GM18511 (cell line): Measurements from ENCODE around the gene LRPAP1.
"Not testable (repeated sequence)": the region's sequence is repeated elsewhere in the genome, so short reads cannot be mapped to it uniquely, and the experiment has no call there.

Source experiments
- ATAC-seq: cut with Tn5 transposase; IDR thresholded peaks from one replicate; pipeline ENCODE4 v1.9.1; 2021; ENCODE audit warnings: mild to moderate bottlenecking, moderate library complexity; ENCODE audit not compliant: unreplicated experiment

LRPAP1 gene

GRCh38 chr4:3531879-3532750 lies at the start of gene LRPAP1:
LRPAP1 (minus strand) TSS chr4:3532422; CDS start chr4:3532412, 10 bp downstream.
- peak; percentile 90 for ATAC-seq

GRCh38 chr4:3581334-3582090 lies 49.3 kb upstream of the LRPAP1 start:
- ATAC-seq = not testable (repeated sequence)

GRCh38 chr4:3580859-3581258 lies 48.6 kb upstream of the LRPAP1 start:
- not testable (repeated sequence) for ATAC-seq

- not testable (repeated sequence) for ATAC-seq
Measured at GRCh38 chr4:3578527-3579144, 46.4 kb upstream of the LRPAP1 start.

GRCh38 chr4:3578052-3578451 lies 45.8 kb upstream of the LRPAP1 start:
- ATAC-seq = not testable (repeated sequence)

- not testable (repeated sequence) for ATAC-seq
Measured at GRCh38 chr4:3577208-3577892, 45.1 kb upstream of the LRPAP1 start.

GRCh38 chr4:3576533-3577207 lies 44.4 kb upstream of the LRPAP1 start:
- ATAC-seq = not testable (repeated sequence)

- ATAC-seq = not testable (repeated sequence)
Measured at GRCh38 chr4:3575426-3576369, 43.5 kb upstream of the LRPAP1 start.

- ATAC-seq = not testable (repeated sequence)
Measured at GRCh38 chr4:3574865-3575264, 42.6 kb upstream of the LRPAP1 start.

- ATAC-seq = not testable (repeated sequence)
Measured at GRCh38 chr4:3574346-3574745, 42.1 kb upstream of the LRPAP1 start.

- no peak for ATAC-seq
Measured at GRCh38 chr4:3573131-3573530, 40.9 kb upstream of the LRPAP1 start.

- ATAC-seq = no peak
Measured at GRCh38 chr4:3572363-3572762, 40.1 kb upstream of the LRPAP1 start.

GRCh38 chr4:3571921-3572320 lies 39.7 kb upstream of the LRPAP1 start:
- ATAC-seq = no peak

GRCh38 chr4:3570923-3571322 lies 38.7 kb upstream of the LRPAP1 start:
- ATAC-seq = not testable (repeated sequence)

- not testable (repeated sequence) for ATAC-seq
Measured at GRCh38 chr4:3569611-3570010, 37.4 kb upstream of the LRPAP1 start.

- not testable (repeated sequence) for ATAC-seq
Measured at GRCh38 chr4:3566701-3567100, 34.5 kb upstream of the LRPAP1 start.

GRCh38 chr4:3566301-3566700 lies 34.1 kb upstream of the LRPAP1 start:
- ATAC-seq = not testable (repeated sequence)

GRCh38 chr4:3564948-3565347 lies 32.7 kb upstream of the LRPAP1 start:
- not testable (repeated sequence) for ATAC-seq

- ATAC-seq = no peak
Measured at GRCh38 chr4:3563403-3563802, 31.2 kb upstream of the LRPAP1 start.
